ENCODE data around the gene DIAPH1. TPM values are rescaled to one million over a fixed set of nuclear protein-coding genes. Genes with fewer than 3 reads are reported as not detected.

DIAPH1 gene
- total RNA-seq, 6 experiments from 2014 or later, result 105 to 119 (median 109) TPM

DNA sequence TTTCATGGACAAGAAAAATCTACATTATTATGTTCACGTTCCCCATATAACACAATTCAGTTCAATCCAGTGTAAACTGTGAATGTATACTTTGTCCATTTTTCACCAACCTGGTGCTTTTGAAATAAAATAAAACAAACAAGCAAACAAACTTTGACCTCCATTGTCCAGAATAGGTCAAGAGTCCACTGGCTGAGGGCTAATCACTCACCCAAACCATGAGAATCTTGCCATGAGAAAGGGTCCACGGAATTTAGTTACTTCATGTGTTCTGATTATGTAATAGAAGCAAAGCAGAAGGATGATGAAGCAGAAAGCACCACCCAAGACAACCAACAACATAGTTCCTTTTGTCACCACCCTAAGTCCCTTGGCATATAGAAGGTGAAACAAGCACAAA is 28.7 kb downstream of the DIAPH1 start:
- Mint-ChIP-seq H3K4me1 (ENCODE audit: low read depth) (peaks cover 9% of the 10 kb centered on the region), H3K9me3 (no peaks in the 10 kb centered on the region), H3K27ac (no peak overlapping the region), H3K36me3 (ENCODE audit: low read depth) (peaks cover 5% of the 10 kb centered on the region; the same call in 1 of the 2 replicates), H3K27me3 (ENCODE audit: insufficient read depth) (no peaks in the 10 kb centered on the region), H3K4me3 (no peak overlapping the region)
- TF ChIP-seq, protein P1, sequence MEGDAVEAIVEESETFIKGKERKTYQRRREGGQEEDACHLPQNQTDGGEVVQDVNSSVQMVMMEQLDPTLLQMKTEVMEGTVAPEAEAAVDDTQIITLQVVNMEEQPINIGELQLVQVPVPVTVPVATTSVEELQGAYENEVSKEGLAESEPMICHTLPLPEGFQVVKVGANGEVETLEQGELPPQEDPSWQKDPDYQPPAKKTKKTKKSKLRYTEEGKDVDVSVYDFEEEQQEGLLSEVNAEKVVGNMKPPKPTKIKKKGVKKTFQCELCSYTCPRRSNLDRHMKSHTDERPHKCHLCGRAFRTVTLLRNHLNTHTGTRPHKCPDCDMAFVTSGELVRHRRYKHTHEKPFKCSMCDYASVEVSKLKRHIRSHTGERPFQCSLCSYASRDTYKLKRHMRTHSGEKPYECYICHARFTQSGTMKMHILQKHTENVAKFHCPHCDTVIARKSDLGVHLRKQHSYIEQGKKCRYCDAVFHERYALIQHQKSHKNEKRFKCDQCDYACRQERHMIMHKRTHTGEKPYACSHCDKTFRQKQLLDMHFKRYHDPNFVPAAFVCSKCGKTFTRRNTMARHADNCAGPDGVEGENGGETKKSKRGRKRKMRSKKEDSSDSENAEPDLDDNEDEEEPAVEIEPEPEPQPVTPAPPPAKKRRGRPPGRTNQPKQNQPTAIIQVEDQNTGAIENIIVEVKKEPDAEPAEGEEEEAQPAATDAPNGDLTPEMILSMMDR (IDR thresholded peaks at IDR 0.05), result no peak
- no peak for DNase-seq

DNA sequence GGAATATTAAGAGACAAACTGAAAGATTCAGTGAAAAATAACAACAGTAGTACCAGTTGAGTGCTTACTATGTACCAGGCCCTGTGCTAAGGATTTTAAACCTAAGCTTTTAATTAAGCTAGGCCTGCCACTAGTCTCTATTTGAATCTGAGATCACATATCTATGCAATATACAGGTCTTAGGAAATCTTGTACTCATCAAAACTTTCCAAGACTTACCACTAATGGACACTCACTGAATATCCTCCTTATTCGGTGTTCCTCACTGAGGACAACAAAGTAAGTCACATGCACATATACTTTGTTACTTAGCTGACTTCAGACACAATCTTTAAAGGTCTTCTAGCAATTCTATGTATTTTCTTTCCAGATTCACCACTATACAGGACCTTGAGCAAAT is 32.6 kb downstream of the DIAPH1 start:
- Mint-ChIP-seq H3K36me3 (ENCODE audit: low read depth) (peaks cover 23% of the 10 kb centered on the region), H3K4me3 (no peak overlapping the region), H3K9me3 (no peaks in the 10 kb centered on the region), H3K27ac (no peak overlapping the region), H3K27me3 (ENCODE audit: insufficient read depth) (no peaks in the 10 kb centered on the region), H3K4me1 (ENCODE audit: low read depth) (no peaks in the 10 kb centered on the region)
- TF ChIP-seq, protein P1 (IDR thresholded peaks at IDR 0.05), result no peak
- DNase-seq, result no peak

DNA sequence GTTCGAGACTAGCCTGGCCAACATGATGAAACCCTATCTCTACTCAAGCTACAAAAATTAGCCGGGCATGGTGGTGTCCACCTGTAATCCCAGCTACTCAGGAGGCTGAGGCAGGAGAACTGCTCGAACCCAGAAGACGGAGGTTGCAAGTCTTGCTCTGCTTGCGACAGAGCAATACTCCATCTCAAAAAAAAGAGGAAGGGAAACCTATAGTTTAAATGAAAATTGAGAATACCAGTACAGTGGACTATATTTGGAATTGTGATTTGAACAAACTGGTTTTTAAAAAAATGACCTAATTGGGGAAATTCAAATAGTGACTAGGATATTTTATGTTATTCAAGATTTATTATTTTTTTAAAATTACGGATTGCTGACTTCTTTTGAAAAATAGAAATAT is 33.2 kb downstream of the DIAPH1 start:
- no peaks in the 10 kb centered on the region for H3K4me1 Mint-ChIP-seq (ENCODE audit: low read depth)
- H3K27me3 Mint-ChIP-seq (ENCODE audit: insufficient read depth), result no peaks in the 10 kb centered on the region
- H3K4me3 Mint-ChIP-seq, result no peak overlapping the region
- DNase-seq, result no peak
- H3K27ac Mint-ChIP-seq, result no peak overlapping the region
- H3K9me3 Mint-ChIP-seq, result no peaks in the 10 kb centered on the region
- TF ChIP-seq, protein P1 (IDR thresholded peaks at IDR 0.05), result no peak
- H3K36me3 Mint-ChIP-seq (ENCODE audit: low read depth), result peaks cover 30% of the 10 kb centered on the region

DNA sequence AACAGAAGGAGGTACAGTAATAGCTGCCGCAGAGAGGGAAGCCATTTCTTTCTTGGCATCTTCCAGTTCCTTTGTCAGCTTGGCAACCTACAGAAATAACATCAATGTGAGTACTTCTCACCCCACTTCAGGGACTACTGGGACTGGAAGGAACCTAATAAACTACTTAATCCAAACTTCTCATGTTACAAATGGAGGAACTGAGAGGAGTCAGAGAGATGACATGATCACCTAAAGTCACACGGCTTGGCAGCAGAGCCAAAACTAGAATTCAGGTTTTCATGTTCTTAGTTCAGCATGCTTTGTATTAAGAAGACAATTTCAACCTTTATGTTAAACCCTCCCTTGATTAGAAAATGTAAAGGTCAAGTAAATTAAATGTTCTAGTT is 44.7 kb downstream of the DIAPH1 start:
- no peak for DNase-seq
- TF ChIP-seq, protein P1 (IDR thresholded peaks at IDR 0.05), result no peak
- no peaks in the 10 kb centered on the region for H3K4me1 Mint-ChIP-seq (ENCODE audit: low read depth)
- H3K36me3 Mint-ChIP-seq (ENCODE audit: low read depth), result peaks cover 28% of the 10 kb centered on the region
- H3K27me3 Mint-ChIP-seq (ENCODE audit: insufficient read depth), result no peaks in the 10 kb centered on the region
- H3K4me3 Mint-ChIP-seq, result no peak overlapping the region
- no peaks in the 10 kb centered on the region for H3K9me3 Mint-ChIP-seq
- no peak overlapping the region for H3K27ac Mint-ChIP-seq

DNA sequence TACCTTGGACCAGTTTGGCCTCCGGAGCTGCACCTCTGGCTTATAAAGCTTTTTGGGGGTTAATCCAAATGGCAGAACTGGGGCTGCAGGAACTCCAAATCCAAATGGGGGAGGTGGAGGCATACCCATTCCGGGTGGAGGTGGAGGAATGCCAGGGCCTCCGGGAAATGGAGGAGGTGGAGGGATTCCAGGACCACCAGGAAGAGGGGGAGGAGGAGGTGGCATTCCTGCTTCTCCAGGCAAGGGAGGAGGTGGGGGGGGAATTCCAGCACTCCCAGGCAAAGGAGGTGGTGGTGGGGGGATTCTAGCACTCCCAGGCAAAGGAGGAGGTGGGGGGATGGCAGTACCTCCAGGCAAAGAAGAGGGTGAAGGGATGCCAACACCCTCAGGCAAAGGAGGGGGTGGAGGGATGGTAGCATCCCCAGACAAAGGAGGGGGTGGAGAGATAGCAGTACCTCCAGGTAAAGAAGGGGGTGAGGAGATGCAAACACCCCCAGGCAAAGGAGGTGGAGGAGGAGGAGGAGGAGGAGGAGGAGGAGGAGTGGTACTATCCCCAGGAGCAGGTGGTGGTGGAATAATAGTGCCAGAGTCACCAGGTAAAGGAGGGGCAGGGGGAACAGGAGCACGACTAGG is 45.2 kb downstream of the DIAPH1 start:
- Mint-ChIP-seq H3K27me3 (ENCODE audit: insufficient read depth) (no peaks in the 10 kb centered on the region), H3K4me1 (ENCODE audit: low read depth) (no peaks in the 10 kb centered on the region), H3K4me3 (no peak overlapping the region), H3K27ac (no peak overlapping the region), H3K9me3 (no peaks in the 10 kb centered on the region), H3K36me3 (ENCODE audit: low read depth) (peaks cover 24% of the 10 kb centered on the region)
- no peak for DNase-seq
- TF ChIP-seq, protein P1 (IDR thresholded peaks at IDR 0.05), result no peak
